Tibial nerve (tissue), 4 donors: ENCODE data around the gene KLC1. TPM values are rescaled to one million over a fixed set of nuclear protein-coding genes. Genes with fewer than 3 reads are reported as not detected.

Experiments
- DNase-seq, 2 donors: peaks; one replicate each; pipeline ENCODE4 v3.0.0-alpha.2; 2019; ENCODE audit warnings: low spot score in 2 of 2
- H3K27ac ChIP-seq, 4 donors: fragments of 200-600 bp; sonication (generic) in 3 of 4; one replicate each; pipeline ENCODE4 v1.5.1; 2017 to 2019; ENCODE audit warnings: mild to moderate bottlenecking in 1 of 4
- H3K27me3 ChIP-seq, 2 donors: fragments of 200-600 bp; sonication (generic) in 1 of 2; one replicate each; pipeline versions ENCODE4 v1.5.1 to v1.6.0; 2017 to 2019
- H3K36me3 ChIP-seq, 3 donors: fragments of 200-600 bp; sonication (generic); one replicate each; pipeline ENCODE4 v1.5.1; 2018 to 2019
- H3K4me1 ChIP-seq, 4 donors: fragments of 200-600 bp; sonication (generic) in 3 of 4; one replicate each; pipeline ENCODE4 v1.5.1; 2017 to 2019
- H3K4me3 ChIP-seq, 4 donors: fragments of 200-600 bp; sonication (generic) in 3 of 4; one replicate each; pipeline ENCODE4 v1.5.1; 2017 to 2019; ENCODE audit warnings: mild to moderate bottlenecking in 1 of 4, moderate library complexity in 1 of 4
- H3K9me3 ChIP-seq, 4 donors: fragments of 200-600 bp; sonication (generic) in 3 of 4; one replicate each; pipeline ENCODE4 v1.5.1; 2017 to 2019
- EP300 ChIP-seq, 2 donors: sonication (generic); formaldehyde crosslinking; IDR thresholded peaks; one replicate each; pipeline ENCODE4 v1.6.1; 2017; ENCODE audit warnings: antibody characterized with exemption in 2 of 2, mild to moderate bottlenecking in 1 of 2
- POLR2A ChIP-seq, 2 donors: fragments of 450-650 bp; IDR thresholded peaks; one replicate each; pipeline ENCODE4 v1.6.1; 2017; ENCODE audit warnings: antibody characterized with exemption in 2 of 2, mild to moderate bottlenecking in 2 of 2, moderate library complexity in 2 of 2
- WGBS, 2 donors: methylation state at CpG; one replicate each; pipeline ENCODE4 v1.1.5; 2018; 5-methylcytosine and 5-hydroxymethylcytosine counted together
- total RNA-seq, 4 donors: library from RNA; depleted of rRNA; stranded (reverse); fragments of >200 nt; gene quantifications; one replicate each; pipeline ENCODE4 v1.1.0, GENCODE V29; 2016
- TF ChIP-seq, protein P1 (sequence below), 5 experiments: fragments of 200-600 bp in 3 of 5; fragments of 450-650 bp in 2 of 5; sonication (generic) in 3 of 5; IDR thresholded peaks; one replicate each; pipeline ENCODE4 v1.5.1; 2016 to 2019; ENCODE audit warnings: antibody characterized with exemption in 5 of 5, mild to moderate bottlenecking in 3 of 5, moderate library complexity in 2 of 5

The KLC1 gene
- total RNA-seq, 4 donors from 2014 or later: 402 to 561 (median 495) TPM

DNA sequence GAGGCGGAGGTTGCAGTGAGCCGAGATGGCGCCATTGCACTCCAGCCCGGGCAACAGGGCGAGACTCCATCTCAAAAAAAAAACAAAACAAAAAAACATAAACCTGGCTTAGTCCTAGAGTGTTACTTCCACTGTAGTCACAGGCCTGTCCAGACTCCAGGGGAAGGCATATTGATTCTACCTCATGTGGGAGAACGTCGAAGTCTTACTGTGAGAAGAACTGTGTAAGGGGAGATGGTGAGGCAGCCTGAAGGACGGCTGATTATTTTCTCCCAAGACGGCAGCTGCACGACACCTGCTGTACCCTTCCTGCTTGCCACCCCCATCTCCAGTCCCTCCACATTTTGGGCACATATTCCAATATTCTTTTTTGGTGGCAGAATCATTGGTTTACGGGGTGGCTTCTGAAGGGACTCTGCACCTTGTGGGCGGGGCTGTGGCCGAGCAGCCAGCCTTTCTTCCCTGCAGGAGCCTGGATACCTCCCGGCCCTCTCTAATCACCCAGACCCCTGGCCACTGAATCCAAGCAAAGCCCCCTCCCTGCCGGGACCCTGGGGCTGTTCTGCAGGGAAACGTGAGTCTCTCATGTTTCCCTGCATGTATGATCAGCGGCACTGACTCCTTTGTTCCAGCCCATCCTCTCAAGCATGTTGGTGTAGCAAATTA lies 12.2 kb upstream of the KLC1 start:
- 72 to 79% methylated on average over 17 of the region's 17 CpGs for WGBS, 2 donors
- TF ChIP-seq, protein P1, sequence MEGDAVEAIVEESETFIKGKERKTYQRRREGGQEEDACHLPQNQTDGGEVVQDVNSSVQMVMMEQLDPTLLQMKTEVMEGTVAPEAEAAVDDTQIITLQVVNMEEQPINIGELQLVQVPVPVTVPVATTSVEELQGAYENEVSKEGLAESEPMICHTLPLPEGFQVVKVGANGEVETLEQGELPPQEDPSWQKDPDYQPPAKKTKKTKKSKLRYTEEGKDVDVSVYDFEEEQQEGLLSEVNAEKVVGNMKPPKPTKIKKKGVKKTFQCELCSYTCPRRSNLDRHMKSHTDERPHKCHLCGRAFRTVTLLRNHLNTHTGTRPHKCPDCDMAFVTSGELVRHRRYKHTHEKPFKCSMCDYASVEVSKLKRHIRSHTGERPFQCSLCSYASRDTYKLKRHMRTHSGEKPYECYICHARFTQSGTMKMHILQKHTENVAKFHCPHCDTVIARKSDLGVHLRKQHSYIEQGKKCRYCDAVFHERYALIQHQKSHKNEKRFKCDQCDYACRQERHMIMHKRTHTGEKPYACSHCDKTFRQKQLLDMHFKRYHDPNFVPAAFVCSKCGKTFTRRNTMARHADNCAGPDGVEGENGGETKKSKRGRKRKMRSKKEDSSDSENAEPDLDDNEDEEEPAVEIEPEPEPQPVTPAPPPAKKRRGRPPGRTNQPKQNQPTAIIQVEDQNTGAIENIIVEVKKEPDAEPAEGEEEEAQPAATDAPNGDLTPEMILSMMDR (IDR thresholded peaks at IDR 0.05): no peak
- TF ChIP-seq POLR2A (IDR thresholded peaks at IDR 0.05): no peak
- TF ChIP-seq EP300 (IDR thresholded peaks at IDR 0.05): no peak
- Histone ChIP-seq H3K4me1 (no peaks in the 10 kb centered on the region), H3K4me3 (no peak overlapping the region), H3K27ac (no peak overlapping the region), H3K36me3 (no peaks in the 10 kb centered on the region), H3K27me3 (no peaks in the 10 kb centered on the region), H3K9me3 (peaks cover 0 to 3% (median under 1%) of the 10 kb centered on the region in 4 donors)
- no peak for DNase-seq

- no peaks in the 10 kb centered on the region for H3K27me3 ChIP-seq
- H3K9me3 ChIP-seq: no peaks in the 10 kb centered on the region
- TF ChIP-seq, protein P1 (IDR thresholded peaks at IDR 0.05): no peak
- no peak for TF ChIP-seq EP300 (IDR thresholded peaks at IDR 0.05)
- H3K4me1 ChIP-seq: peaks cover 0 to 4% (median 2%) of the 10 kb centered on the region in 4 donors
- no peak overlapping the region for H3K27ac ChIP-seq
- DNase-seq: no peak
- H3K36me3 ChIP-seq: no peaks in the 10 kb centered on the region
- no peak overlapping the region for H3K4me3 ChIP-seq
- WGBS, 2 donors: 62 to 67% methylated on average over 5 of the region's 5 CpGs
Observed at GRCh38 chr14:103619057-103619456, 10.0 kb upstream of the KLC1 start.

DNA sequence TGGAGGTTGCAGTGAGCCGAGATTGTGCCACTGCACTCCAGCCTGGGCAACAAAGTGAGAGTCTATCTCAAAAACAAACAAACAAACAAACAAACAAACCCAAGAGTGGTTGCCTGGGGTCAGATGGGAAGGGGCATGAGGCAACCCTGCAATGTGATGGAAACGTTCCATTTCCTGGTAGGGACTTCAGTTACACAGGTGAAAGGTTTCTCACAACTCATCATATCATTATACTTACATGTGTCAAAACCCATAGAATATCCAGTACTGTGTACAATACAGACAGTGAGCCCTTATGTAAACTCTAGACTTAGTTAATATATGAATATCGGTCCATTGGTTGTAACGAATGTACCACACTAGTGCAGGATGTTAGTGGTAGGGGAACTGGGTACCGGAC lies 7.2 kb upstream of the KLC1 start:
- H3K36me3 ChIP-seq: no peaks in the 10 kb centered on the region
- WGBS, 2 donors: 85 to 92% methylated on average over 5 of the region's 5 CpGs
- H3K9me3 ChIP-seq: no peaks in the 10 kb centered on the region
- no peak for DNase-seq
- H3K4me1 ChIP-seq: peaks cover 0 to 21% (median 14%) of the 10 kb centered on the region in 4 donors
- H3K27ac ChIP-seq: no peak overlapping the region
- no peak overlapping the region for H3K4me3 ChIP-seq
- TF ChIP-seq, protein P1 (IDR thresholded peaks at IDR 0.05): no peak
- TF ChIP-seq EP300 (IDR thresholded peaks at IDR 0.05) (no peak), POLR2A (IDR thresholded peaks at IDR 0.05) (no peak)
- H3K27me3 ChIP-seq: no peaks in the 10 kb centered on the region

DNA sequence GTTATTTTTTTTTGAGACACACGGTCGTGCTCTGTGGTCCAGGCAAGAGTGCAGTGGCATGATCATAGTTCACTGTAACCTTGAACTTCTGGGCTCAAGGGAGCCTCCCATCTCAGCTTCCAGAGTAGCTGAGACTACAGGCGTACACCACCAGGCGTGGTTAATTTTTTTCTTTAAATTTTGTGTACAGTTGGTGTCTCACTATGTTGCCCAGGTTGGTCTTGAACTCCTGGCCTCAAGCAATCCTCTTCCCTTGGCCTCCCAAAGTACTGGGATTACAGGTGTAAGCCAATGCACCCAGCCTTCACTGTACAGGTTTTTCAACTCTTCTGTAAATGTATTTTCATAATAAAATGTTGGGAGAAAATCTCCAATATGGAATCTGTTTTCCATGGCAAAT lies 5.7 kb upstream of the KLC1 start:
- WGBS, 2 donors: 77 to 82% methylated on average over 4 of the region's 4 CpGs

DNA sequence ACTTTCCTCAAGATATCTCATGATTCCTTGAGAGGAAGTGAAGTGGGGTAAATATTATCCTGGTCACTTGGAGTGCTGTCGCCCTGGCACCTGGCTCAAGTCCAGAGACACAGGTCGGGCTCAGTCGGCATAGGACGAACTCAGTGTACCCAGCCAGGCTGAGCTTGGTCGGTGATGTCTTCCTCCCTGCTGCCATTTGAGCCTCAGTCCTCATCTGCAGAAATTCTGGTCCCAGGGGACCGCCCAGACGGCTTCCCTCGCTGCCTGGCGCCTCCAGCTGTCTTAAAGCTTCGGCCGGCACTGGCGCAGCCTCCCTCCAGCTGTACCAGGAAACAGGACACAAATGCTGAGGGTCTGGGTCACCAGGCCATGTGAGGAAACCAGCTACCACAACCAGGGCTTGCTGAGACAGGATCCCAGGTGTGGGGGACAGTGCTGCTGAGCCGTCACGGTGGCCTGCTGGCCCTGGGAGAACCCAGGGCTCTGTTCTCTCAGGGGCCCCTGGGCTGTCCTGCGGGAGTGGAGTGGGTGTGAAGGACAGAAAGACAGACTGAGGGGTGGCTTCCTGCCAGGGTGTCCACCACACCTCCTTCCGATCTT lies 5.0 kb upstream of the KLC1 start:
- Histone ChIP-seq H3K4me3 (no peak overlapping the region), H3K27me3 (no peaks in the 10 kb centered on the region), H3K36me3 (no peaks in the 10 kb centered on the region), H3K9me3 (no peaks in the 10 kb centered on the region), H3K4me1 (peaks cover 0 to 33% (median 17%) of the 10 kb centered on the region in 4 donors), H3K27ac (peak overlapping the region in 2 of 4 donors; percentile 66 to 81)
- TF ChIP-seq POLR2A (IDR thresholded peaks at IDR 0.05) (no peak), EP300 (IDR thresholded peaks at IDR 0.05) (no peak)
- TF ChIP-seq, protein P1 (IDR thresholded peaks at IDR 0.05): no peak
- DNase-seq: no peak
- 68 to 75% methylated on average over 14 to 15 of the region's 16 CpGs for WGBS, 2 donors

More for the DNA sequence above, 5.7 kb upstream of the KLC1 start:
- H3K36me3 ChIP-seq: no peaks in the 10 kb centered on the region
- no peak for DNase-seq
- TF ChIP-seq POLR2A (IDR thresholded peaks at IDR 0.05) (no peak), EP300 (IDR thresholded peaks at IDR 0.05) (no peak)
- TF ChIP-seq, protein P1 (IDR thresholded peaks at IDR 0.05): no peak
- H3K9me3 ChIP-seq: no peaks in the 10 kb centered on the region
- peaks cover 0 to 32% (median 17%) of the 10 kb centered on the region in 4 donors for H3K4me1 ChIP-seq
- no peak overlapping the region for H3K4me3 ChIP-seq
- H3K27me3 ChIP-seq: no peaks in the 10 kb centered on the region
- H3K27ac ChIP-seq: no peak overlapping the region
